OCI-LY7 (cell line): Measurements from ENCODE around the gene EFNA4.

Experiments
- EZH2phosphoT487 ChIP-seq: fragments of 200-600 bp; sonication (generic); IDR thresholded peaks from 2 replicates; pipeline ENCODE4 v1.6.1; 2018; ENCODE audit warnings: low read depth, borderline replicate concordance, mild to moderate bottlenecking, mixed run types, antibody characterized with exemption, low read length, moderate library complexity, mixed read lengths
- TF ChIP-seq, protein P1 (sequence below): fragments of 200-600 bp; sonication (generic); conservative IDR thresholded peaks from 2 replicates; pipeline ENCODE4 v1.5.1; 2014; ENCODE audit warnings: mild to moderate bottlenecking, antibody characterized with exemption, low read length, moderate library complexity, mixed read lengths

DNA sequence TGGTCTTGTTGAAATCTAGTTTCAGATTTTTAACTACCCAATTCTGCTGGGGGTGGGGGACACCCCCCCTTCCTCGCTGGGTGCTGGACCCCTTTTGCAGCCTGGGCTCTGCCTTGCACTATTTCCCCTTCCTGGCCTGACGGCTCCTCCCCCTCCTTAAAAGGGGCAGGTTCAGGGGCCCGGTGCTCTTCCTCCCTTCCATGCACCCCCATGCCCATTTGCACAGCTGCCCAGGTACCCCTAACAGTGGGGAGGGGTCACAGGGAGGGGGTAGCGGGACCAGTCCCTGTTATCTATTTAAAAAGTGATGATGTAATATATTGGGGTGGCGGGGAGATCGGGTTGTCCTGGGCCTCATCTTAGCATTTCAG, 45.6 kb upstream of the EFNA4 start:
- TF ChIP-seq, protein P1, sequence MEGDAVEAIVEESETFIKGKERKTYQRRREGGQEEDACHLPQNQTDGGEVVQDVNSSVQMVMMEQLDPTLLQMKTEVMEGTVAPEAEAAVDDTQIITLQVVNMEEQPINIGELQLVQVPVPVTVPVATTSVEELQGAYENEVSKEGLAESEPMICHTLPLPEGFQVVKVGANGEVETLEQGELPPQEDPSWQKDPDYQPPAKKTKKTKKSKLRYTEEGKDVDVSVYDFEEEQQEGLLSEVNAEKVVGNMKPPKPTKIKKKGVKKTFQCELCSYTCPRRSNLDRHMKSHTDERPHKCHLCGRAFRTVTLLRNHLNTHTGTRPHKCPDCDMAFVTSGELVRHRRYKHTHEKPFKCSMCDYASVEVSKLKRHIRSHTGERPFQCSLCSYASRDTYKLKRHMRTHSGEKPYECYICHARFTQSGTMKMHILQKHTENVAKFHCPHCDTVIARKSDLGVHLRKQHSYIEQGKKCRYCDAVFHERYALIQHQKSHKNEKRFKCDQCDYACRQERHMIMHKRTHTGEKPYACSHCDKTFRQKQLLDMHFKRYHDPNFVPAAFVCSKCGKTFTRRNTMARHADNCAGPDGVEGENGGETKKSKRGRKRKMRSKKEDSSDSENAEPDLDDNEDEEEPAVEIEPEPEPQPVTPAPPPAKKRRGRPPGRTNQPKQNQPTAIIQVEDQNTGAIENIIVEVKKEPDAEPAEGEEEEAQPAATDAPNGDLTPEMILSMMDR: no peak; the same call in 1 of the 2 replicates
- TF ChIP-seq EZH2phosphoT487: no peak
